Liver (tissue), 3 donors: Measurements from ENCODE around the gene EXTL1.

ENCODE experiments used
- EGR1 ChIP-seq, 2 donors: IDR thresholded peaks; 2 replicates each; pipeline ENCODE4 v1.6.1; 2016 to 2018; ENCODE audit warnings: antibody characterized with exemption in 2 of 2, low read depth in 2 of 2
- JUND ChIP-seq, 2 donors: IDR thresholded peaks; 2 replicates each; pipeline ENCODE4 v1.6.1; 2016; ENCODE audit warnings: antibody characterized with exemption in 2 of 2
- RAD21 ChIP-seq, 2 donors: IDR thresholded peaks; 2 replicates each; pipeline ENCODE4 v1.6.1; 2016; ENCODE audit warnings: antibody characterized with exemption in 2 of 2, mild to moderate bottlenecking in 2 of 2
- RXRA ChIP-seq, 2 donors: IDR thresholded peaks; 2 replicates each; pipeline ENCODE4 v1.6.1; 2017 to 2018; ENCODE audit warnings: antibody characterized with exemption in 2 of 2, mild to moderate bottlenecking in 1 of 2
- SP1 ChIP-seq: IDR thresholded peaks from 2 replicates; pipeline ENCODE4 v1.6.1; 2018; ENCODE audit warnings: antibody characterized with exemption, mild to moderate bottlenecking
- TAF1 ChIP-seq: conservative IDR thresholded peaks from 2 replicates; pipeline ENCODE4 v1.6.1; 2016; ENCODE audit warnings: antibody characterized with exemption, mild to moderate bottlenecking
- YY1 ChIP-seq: IDR thresholded peaks from 2 replicates; pipeline ENCODE4 v1.6.1; 2016; ENCODE audit warnings: antibody characterized with exemption, mild to moderate bottlenecking
- TF ChIP-seq, protein P1 (sequence below): fragments of 150-350 bp; IDR thresholded peaks from 2 replicates; pipeline ENCODE4 v1.5.1; 2017; ENCODE audit warnings: improper control_type of control experiment, low read depth, low read length; ENCODE audit not compliant: missing input control
- TF ChIP-seq, protein P2 (sequence below): IDR thresholded peaks from 2 replicates; pipeline ENCODE4 v1.6.1; 2016; ENCODE audit warnings: antibody characterized with exemption, mild to moderate bottlenecking
- donor health status: healthy.
- donor health status: healthy.

DNA sequence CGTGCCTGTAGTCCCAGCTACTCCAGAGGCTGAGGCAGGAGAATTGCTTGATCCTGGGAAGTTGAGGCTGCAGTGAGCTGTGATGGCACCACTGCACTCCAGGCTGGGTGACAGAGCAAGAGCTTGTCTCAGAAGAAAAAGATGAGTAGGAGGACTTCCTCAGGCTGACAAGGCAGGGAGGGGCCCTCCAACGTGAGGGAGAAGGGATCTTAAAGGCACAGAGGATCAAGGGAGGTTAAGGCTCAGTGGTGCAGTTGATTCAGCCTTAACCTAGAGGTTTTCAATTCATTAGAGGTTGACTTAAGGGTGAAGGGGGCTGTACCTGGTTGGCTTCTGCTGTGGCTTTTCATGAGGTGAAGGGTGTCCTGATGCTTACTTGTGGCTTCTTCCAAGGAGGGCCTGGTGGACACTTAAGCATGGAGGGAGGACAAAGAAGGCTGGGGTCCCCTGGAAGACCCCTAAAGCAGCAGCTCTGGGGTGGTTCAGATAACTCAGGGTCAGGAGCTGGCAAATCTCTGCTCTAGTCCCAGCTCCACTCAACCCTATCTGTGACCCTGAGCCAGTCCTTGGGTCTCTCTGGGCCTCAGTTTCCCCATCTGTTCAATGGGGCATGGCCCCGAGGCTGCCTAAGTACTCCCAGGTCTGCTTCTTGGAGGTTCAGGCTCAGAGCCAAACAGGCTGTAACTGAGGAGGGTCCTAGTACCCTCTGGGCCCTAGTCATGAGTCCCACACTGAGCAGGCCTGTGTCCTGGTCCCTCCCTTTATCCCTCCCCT lies 6.3 kb downstream of the EXTL1 start:
- TF ChIP-seq, protein P1, sequence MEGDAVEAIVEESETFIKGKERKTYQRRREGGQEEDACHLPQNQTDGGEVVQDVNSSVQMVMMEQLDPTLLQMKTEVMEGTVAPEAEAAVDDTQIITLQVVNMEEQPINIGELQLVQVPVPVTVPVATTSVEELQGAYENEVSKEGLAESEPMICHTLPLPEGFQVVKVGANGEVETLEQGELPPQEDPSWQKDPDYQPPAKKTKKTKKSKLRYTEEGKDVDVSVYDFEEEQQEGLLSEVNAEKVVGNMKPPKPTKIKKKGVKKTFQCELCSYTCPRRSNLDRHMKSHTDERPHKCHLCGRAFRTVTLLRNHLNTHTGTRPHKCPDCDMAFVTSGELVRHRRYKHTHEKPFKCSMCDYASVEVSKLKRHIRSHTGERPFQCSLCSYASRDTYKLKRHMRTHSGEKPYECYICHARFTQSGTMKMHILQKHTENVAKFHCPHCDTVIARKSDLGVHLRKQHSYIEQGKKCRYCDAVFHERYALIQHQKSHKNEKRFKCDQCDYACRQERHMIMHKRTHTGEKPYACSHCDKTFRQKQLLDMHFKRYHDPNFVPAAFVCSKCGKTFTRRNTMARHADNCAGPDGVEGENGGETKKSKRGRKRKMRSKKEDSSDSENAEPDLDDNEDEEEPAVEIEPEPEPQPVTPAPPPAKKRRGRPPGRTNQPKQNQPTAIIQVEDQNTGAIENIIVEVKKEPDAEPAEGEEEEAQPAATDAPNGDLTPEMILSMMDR = no peak
- TF ChIP-seq RAD21 (IDR thresholded peaks at IDR 0.05) = no peak
- no peak for TF ChIP-seq YY1
- TF ChIP-seq EGR1 (IDR thresholded peaks at IDR 0.05; ENCODE audit: low read depth in 2 of 2) = no peak
- no peak for TF ChIP-seq RXRA (IDR thresholded peaks at IDR 0.05)
- TF ChIP-seq, protein P2, sequence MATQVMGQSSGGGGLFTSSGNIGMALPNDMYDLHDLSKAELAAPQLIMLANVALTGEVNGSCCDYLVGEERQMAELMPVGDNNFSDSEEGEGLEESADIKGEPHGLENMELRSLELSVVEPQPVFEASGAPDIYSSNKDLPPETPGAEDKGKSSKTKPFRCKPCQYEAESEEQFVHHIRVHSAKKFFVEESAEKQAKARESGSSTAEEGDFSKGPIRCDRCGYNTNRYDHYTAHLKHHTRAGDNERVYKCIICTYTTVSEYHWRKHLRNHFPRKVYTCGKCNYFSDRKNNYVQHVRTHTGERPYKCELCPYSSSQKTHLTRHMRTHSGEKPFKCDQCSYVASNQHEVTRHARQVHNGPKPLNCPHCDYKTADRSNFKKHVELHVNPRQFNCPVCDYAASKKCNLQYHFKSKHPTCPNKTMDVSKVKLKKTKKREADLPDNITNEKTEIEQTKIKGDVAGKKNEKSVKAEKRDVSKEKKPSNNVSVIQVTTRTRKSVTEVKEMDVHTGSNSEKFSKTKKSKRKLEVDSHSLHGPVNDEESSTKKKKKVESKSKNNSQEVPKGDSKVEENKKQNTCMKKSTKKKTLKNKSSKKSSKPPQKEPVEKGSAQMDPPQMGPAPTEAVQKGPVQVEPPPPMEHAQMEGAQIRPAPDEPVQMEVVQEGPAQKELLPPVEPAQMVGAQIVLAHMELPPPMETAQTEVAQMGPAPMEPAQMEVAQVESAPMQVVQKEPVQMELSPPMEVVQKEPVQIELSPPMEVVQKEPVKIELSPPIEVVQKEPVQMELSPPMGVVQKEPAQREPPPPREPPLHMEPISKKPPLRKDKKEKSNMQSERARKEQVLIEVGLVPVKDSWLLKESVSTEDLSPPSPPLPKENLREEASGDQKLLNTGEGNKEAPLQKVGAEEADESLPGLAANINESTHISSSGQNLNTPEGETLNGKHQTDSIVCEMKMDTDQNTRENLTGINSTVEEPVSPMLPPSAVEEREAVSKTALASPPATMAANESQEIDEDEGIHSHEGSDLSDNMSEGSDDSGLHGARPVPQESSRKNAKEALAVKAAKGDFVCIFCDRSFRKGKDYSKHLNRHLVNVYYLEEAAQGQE = no peak
- no peak for TF ChIP-seq SP1
- no peak for TF ChIP-seq JUND (IDR thresholded peaks at IDR 0.05)
- no peak for TF ChIP-seq TAF1
